ENCODE results near the gene C19orf73. TPM values are rescaled to one million over a fixed set of nuclear protein-coding genes. Genes with fewer than 3 reads are reported as not detected.

C19orf73 gene
- total RNA-seq, 4 donors from 2014 or later = 1.8 TPM; not detected in 3

DNA sequence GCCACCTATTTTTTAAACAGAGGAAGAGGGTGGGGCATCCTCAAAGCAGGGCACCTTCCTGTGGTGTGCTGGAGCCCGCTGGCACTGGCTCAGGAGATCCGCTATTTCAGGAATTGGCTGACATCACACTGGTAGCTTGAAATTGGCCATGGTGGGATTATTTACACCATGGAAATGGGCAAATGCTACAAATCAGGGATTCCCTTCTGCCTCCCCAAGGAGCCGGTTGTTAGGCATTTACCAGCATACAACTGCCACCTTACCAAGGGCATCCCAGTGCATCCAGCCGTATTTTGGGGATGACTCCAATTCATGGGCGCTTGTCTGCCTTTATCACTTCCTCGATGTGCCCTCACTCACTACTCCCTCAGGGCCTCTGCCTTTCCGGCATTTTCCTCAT is 22.0 kb upstream of the C19orf73 start:
- H3K36me3 ChIP-seq = no peaks in the 10 kb centered on the region
- WGBS, 2 donors (ENCODE audit: low coverage in 1 of 2) = 92 to 94% methylated on average over 3 to 6 of the region's 7 CpGs
- H3K27ac ChIP-seq = no peak overlapping the region
- no peak for ATAC-seq
- H3K4me3 ChIP-seq = no peak overlapping the region
- H3K9me3 ChIP-seq = no peaks in the 10 kb centered on the region
- peaks cover 0 to 32% (median 16%) of the 10 kb centered on the region in 3 donors for H3K4me1 ChIP-seq
- no peaks in the 10 kb centered on the region for H3K27me3 ChIP-seq
- no peak for TF ChIP-seq POLR2A (IDR thresholded peaks at IDR 0.05)
- TF ChIP-seq EP300 (IDR thresholded peaks at IDR 0.05) = no peak
- TF ChIP-seq, protein P1, sequence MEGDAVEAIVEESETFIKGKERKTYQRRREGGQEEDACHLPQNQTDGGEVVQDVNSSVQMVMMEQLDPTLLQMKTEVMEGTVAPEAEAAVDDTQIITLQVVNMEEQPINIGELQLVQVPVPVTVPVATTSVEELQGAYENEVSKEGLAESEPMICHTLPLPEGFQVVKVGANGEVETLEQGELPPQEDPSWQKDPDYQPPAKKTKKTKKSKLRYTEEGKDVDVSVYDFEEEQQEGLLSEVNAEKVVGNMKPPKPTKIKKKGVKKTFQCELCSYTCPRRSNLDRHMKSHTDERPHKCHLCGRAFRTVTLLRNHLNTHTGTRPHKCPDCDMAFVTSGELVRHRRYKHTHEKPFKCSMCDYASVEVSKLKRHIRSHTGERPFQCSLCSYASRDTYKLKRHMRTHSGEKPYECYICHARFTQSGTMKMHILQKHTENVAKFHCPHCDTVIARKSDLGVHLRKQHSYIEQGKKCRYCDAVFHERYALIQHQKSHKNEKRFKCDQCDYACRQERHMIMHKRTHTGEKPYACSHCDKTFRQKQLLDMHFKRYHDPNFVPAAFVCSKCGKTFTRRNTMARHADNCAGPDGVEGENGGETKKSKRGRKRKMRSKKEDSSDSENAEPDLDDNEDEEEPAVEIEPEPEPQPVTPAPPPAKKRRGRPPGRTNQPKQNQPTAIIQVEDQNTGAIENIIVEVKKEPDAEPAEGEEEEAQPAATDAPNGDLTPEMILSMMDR (IDR thresholded peaks at IDR 0.05) = no peak
- no peak for TF ChIP-seq POLR2AphosphoS5 (IDR thresholded peaks at IDR 0.05)

- no peaks in the 10 kb centered on the region for H3K9me3 ChIP-seq
- H3K4me1 ChIP-seq = peaks cover 0 to 31% (median 12%) of the 10 kb centered on the region in 3 donors
- TF ChIP-seq POLR2A (IDR thresholded peaks at IDR 0.05) = no peak
- TF ChIP-seq EP300 (IDR thresholded peaks at IDR 0.05) = no peak
- no peak for TF ChIP-seq POLR2AphosphoS5 (IDR thresholded peaks at IDR 0.05)
- TF ChIP-seq, protein P1 (IDR thresholded peaks at IDR 0.05) = no peak
- H3K4me3 ChIP-seq = no peak overlapping the region
- no peaks in the 10 kb centered on the region for H3K36me3 ChIP-seq
- ATAC-seq = peak; percentile 81
- no peaks in the 10 kb centered on the region for H3K27me3 ChIP-seq
- peak overlapping the region in 3 of 4 donors; percentile 57 to 73 (median 72) for H3K27ac ChIP-seq
- WGBS, 2 donors (ENCODE audit: low coverage in 1 of 2) = 40 to 56% methylated on average over 3 to 10 of the region's 10 CpGs
Observed at GRCh38 chr19:49136771-49137171, 17.8 kb upstream of the C19orf73 start.

DNA sequence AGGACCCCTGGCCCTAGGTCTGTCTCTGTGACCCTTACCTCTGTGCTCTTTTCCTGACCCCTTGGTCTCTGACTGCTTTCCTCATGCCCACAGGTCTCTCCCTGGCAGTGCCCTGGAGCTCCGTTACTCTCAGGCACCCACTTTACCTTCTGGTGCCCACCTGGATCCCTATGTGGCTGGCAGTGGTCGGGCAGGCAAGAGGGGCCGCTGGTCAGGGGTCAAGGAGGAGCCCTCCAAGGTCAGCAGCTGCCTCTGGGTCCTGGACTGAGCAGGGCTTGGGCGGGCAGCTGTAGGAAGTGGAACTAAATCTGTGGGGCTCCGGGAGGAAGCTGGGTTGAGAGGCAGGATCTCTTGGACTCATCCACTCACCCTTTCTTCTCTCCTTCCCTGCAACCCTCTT is 16.7 kb upstream of the C19orf73 start:
- TF ChIP-seq, protein P1 (IDR thresholded peaks at IDR 0.05) = no peak
- TF ChIP-seq POLR2A (IDR thresholded peaks at IDR 0.05) (no peak), EP300 (IDR thresholded peaks at IDR 0.05) (no peak), POLR2AphosphoS5 (IDR thresholded peaks at IDR 0.05) (no peak)
- H3K4me1 ChIP-seq = peaks cover 0 to 31% (median 12%) of the 10 kb centered on the region in 3 donors
- no peak for ATAC-seq
- no peaks in the 10 kb centered on the region for H3K27me3 ChIP-seq
- H3K4me3 ChIP-seq = no peak overlapping the region
- WGBS, 2 donors (ENCODE audit: low coverage in 1 of 2) = 60% methylated on average over 1 of the region's 5 CpGs; no CpG with 5 or more reads in 1 of the 2 donors
- peak overlapping the region in 2 of 4 donors; percentile 34 to 73 for H3K27ac ChIP-seq
- H3K9me3 ChIP-seq = no peaks in the 10 kb centered on the region
- no peaks in the 10 kb centered on the region for H3K36me3 ChIP-seq

GRCh38 chr19:49133621-49134454 is 14.9 kb upstream of the C19orf73 start:
- 3 to 29% methylated on average over 9 to 39 of the region's 42 CpGs for WGBS, 2 donors (ENCODE audit: low coverage in 1 of 2)
- H3K27ac ChIP-seq = peak overlapping the region in 3 of 4 donors; percentile 7 to 64 (median 63)
- peak; percentile 63 for ATAC-seq

More at GRCh38 chr19:49133621-49134454, 14.9 kb upstream of the C19orf73 start:
- H3K27me3 ChIP-seq = no peaks in the 10 kb centered on the region
- TF ChIP-seq, protein P1 (IDR thresholded peaks at IDR 0.05) = peak in 1 of 4 experiments; percentile 28
- no peak for TF ChIP-seq EP300 (IDR thresholded peaks at IDR 0.05)
- H3K36me3 ChIP-seq = no peaks in the 10 kb centered on the region
- peaks cover 0 to 38% (median 12%) of the 10 kb centered on the region in 3 donors for H3K4me1 ChIP-seq
- H3K9me3 ChIP-seq = no peaks in the 10 kb centered on the region
- peak overlapping the region; percentile 4 to 46 for H3K4me3 ChIP-seq
